ENCODE results near the gene COQ3. TPM values are rescaled to one million over a fixed set of nuclear protein-coding genes. Genes with fewer than 3 reads are reported as not detected.
"Not testable (repeated sequence)": the region's sequence is repeated elsewhere in the genome, so short reads cannot be mapped to it uniquely, and the experiment has no call there.

The COQ3 gene
- total RNA-seq, 1 donor from 2014 or later, result 4.3 TPM

- no peak for DNase-seq (ENCODE audit: low spot score)
These were observed 9.5 kb downstream of the COQ3 start for GRCh38 chr6:99384507-99384906.

DNA sequence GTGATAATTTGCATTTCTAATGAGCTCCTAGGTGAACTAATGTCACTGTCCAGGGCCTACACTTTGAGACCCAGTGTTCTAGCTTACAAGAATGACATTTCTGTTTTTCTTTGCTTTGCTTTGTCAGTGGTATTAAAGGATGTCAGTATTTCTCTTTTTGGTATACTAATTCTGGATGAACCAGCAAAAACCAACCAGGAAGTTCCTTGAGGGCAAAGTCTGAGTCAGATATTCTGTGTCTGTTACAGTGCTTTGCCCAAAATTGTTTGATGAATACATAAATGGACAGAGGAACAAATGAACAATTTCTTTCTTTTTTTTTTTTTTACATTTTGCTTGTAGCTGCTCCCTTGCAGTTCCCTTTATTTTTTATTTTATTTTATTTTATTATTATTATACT lies 15.4 kb downstream of the COQ3 start:
- no peak for DNase-seq (ENCODE audit: low spot score)

DNA sequence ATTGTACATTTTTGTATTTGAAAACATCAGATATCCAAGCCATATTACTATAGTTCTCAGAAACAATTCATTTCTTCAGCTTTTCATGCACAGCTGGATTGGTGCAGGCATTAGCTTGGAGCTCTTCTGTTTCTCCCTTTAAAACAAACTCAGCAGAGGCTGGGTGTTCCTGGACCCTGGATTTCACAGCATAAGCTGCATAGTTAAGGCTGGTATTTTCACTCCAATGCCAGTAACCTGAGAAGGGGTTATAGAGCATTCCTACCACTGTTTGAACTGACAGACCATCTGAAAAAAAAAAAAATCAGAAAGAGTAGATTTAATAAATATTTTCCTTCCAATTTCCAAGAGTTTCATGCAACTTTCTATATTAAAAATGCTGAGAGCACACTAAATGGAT lies 24.5 kb downstream of the COQ3 start:
- no peak for DNase-seq (ENCODE audit: low spot score)

GRCh38 chr6:99366852-99367251 lies 27.1 kb downstream of the COQ3 start:
- DNase-seq (ENCODE audit: low spot score), result no peak

DNA sequence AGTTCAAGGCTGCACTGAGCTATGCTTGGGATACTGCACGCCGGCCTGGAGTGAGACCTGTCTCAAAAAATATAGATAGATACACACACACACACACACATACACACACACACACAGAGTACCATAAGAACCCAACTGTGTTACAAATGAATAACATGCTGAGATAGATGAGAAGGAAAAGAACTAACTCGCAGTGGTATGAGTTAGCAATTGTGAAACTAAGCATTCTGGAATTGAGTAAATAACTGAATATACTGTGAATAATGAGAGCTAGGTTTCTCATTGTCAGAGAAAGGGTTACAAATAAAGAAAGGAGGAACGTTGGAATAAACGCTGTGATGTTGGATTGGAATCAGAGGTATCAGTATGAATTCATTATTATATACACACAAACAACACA lies 30.0 kb downstream of the COQ3 start:
- no peak for DNase-seq (ENCODE audit: low spot score)

GRCh38 chr6:99362678-99363268 lies 31.2 kb downstream of the COQ3 start:
- no peak for DNase-seq (ENCODE audit: low spot score)

DNA sequence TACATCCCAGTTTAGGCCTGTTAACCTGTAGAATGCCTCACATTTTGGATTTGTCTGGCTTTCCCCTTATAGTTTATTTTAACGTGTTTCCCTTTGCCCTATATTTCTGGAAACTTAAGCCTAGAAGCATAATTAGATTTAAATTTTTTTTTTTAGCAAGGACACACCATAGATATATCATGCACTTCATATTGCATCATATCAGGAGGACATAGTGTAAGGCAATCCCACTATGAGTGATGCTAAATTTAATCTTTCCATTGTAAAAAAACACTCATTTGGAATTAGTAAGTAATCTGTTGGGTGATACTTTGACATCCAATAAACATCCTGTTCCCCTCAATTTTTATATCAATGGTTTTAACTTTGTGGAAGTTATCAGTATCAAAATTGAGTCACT lies 34.2 kb downstream of the COQ3 start:
- DNase-seq (ENCODE audit: low spot score), result no peak

GRCh38 chr6:99356641-99357040 lies 37.4 kb downstream of the COQ3 start:
- no peak for DNase-seq (ENCODE audit: low spot score)

DNA sequence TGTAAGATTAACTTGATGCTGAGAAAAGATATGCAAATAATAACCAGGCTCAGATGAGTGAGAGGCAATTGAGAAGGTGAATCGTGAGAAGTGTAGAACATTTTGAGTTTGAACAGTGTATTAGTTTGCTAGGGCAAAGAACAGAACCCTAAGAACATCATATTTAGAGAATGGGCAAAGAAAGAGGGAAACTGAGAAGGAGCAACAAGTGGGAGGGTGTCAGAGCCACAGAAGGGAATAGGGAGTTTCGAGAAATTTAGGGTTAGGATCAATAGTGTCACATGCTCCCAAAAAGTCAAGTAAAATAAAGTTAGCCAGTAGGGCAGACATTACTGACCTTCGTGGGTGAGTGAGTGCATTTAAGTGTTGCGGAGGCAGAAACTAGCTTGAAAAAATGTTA lies 39.0 kb downstream of the COQ3 start:
- no peak for DNase-seq (ENCODE audit: low spot score)

- no peak for DNase-seq (ENCODE audit: low spot score)
These were observed 40.9 kb downstream of the COQ3 start for GRCh38 chr6:99353126-99353525.

DNA sequence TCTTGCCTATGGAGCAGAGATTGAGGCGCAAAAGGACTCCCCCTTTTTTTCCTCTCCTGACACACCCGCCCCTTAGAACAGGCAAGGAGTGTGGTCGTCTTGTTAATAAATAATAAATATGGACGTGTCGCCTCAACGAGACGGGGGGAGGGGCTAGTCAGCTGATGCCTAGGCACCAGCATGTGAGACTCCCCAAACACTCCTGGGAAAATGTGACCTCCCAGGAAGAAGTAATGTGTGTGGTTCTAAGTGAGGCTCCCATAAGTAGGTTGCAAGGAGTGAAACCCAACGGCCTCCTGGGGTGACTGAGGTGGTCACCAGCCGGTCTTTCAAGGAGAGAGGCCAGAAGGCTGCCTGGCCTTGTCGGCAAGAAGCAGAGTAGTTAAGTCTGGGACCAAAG lies 43.4 kb downstream of the COQ3 start:
- no peak for DNase-seq (ENCODE audit: low spot score)

DNA sequence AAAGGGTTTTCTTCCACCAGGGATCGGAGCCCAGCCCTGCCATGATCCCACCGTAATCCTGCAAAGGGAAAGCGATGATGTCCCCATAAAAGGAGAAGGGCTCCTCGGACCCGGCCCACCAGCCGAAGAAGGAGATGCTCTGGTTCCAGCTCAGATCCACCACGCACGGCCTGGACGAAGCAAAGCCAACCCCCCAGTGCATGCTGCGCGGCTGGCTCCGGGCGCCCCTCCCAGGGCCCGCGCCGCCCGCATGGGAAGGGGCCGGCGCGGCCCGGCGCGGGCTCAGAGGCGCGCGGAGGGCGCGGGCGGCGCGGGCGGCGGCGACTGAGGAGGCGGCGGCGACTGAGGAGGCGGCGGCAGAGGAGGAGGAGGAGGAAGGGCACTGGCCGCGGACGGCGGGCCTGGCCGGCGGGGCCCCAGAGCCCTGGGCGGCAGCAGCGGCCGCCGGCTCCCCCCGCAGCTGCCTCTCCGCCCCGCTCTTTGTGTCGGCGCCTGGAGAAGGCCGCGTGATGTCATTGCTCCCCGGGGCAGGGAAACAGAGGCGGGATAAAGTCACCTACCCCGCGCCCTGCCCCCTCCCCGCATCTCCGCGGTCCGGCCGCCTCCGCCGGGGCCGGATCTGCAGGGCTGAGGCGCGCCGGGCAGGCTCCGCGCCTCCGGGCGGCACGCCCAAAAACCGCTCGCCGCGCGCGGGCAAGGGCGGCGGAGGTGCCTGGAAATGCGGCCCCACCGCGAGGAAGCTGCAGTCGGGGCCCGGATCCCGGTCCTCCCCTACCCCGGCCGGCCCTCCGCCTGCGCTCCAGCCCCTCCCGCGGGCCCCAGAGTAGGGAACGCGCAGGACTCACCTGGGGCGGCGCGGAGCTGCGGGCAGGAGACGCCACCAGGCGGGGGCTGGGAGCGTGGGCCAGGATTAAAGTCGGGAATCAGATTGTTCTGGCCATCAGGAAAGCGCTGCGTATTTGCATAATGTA lies 44.5 kb downstream of the COQ3 start, which contains the start of gene FAXC:
FAXC (minus strand) TSS at position 504 of the 971 bp plus-strand sequence; CDS start at position 202, 302 bp downstream.
- peak; percentile 16 for DNase-seq (ENCODE audit: low spot score)

- DNase-seq (ENCODE audit: low spot score), result no peak
These were observed 45.5 kb downstream of the COQ3 start for GRCh38 chr6:99348288-99349170.

DNA sequence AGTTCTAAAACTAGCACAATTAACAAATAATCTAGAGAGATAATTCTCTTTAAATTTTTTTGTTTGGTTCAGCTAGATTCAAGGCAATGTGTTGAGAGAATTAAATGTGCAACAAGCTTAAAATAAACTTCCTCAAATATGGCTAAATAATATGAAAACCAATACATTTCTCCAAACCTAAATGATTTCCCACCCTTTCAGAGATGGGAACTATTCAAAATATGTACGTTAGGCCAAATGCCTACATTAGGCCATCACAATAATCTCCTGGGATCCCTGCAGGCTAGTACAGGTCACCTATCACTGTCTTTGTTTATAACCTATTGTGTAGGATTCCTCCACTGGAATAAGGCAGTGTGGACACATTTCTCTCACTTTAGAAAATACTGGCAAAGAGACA lies 46.2 kb downstream of the COQ3 start:
- DNase-seq (ENCODE audit: low spot score), result no peak

DNA sequence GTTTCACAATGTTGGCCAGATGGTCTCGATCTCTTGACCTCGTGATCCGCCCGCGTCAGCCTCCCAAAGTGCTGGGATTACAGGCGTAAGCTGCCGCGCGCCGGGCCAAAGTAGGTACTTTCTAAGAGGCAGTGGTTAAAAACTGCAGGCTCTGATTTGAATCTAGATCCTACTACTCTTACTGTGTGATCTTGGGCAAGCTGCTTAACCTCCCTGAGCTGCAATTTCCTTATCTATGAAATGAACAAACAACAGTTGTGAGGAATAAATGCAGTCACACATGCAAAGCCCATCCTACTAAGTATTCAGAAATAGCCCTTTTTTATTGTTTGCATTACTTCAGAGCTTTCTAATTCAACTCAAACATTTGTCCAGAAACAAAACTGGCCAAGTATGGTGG lies 47.4 kb downstream of the COQ3 start:
- no peak for DNase-seq (ENCODE audit: low spot score)

DNA sequence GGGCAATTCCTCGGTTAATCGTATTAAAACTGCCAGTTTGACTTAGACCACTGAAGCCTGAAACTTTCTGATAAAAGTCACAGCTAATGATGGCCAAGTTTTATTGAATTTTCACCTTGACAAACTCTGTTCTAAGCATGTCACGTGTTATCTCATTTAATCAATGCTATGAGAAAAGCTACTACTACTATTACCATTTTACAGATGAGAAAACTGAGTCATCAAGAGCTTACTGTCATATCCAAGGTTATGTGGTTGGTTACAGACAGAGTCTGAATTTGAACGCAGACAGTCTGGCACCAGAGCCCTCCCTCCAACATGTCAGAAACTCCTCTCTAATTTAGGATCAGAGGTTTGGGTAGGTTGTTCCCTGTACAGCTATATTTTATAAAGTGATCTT lies 48.8 kb downstream of the COQ3 start:
- DNase-seq (ENCODE audit: low spot score), result no peak

DNA sequence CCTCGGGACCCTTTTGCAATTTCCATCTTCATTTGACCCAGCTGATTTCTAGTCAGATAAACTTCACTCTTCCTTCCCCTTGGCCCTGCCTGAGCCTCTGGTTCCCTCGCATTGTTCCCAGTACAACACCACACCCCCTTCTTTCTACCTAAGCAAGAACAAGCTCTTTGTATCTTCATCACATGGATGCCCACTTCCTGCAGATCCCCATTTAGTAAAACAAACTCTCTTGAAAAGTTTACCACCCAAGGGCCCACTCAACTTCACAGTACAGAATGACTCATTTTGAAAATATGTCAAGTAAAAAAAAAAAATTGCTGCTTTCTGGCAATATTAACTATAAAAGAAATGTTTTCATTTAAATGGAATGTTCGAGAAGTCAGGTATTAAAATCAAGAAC lies 49.7 kb downstream of the COQ3 start:
- DNase-seq (ENCODE audit: low spot score), result no peak

- DNase-seq (ENCODE audit: low spot score), result no peak
These were observed 52.0 kb downstream of the COQ3 start for GRCh38 chr6:99341862-99342455.

GRCh38 chr6:99338188-99338587 lies 55.8 kb downstream of the COQ3 start:
- no peak for DNase-seq (ENCODE audit: low spot score)

DNA sequence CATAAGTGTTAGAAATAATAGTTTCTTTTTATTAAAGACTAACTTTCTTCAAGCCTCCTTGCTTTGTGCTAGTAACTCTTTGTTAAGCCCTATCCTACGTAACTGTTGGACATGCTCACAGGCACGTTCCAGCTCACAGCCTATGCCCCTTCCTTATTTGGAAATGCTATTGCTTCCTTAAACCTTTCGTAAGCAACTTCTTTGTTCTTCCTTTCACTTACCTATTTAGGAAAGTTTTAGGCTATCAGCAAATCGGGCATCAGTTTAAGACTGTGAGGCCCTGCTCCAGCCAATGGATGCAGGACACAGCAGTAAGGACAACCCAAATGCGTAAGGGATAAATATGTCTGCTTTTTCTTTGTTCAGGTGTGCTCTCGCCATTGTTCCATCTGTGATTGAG lies 58.7 kb downstream of the COQ3 start:
- not testable (repeated sequence) for DNase-seq (ENCODE audit: low spot score)

GRCh38 chr6:99334526-99335127 lies 59.4 kb downstream of the COQ3 start:
- peak; percentile 25 for DNase-seq (ENCODE audit: low spot score)
